Ovary (tissue), 3 donors: ENCODE measurements around the gene DOHH.

Source experiments
- EP300 ChIP-seq: sonication (generic); formaldehyde crosslinking; IDR thresholded peaks from one replicate; pipeline ENCODE4 v1.6.1; 2017; ENCODE audit warnings: antibody characterized with exemption
- POLR2A ChIP-seq: fragments of 450-650 bp; IDR thresholded peaks from one replicate; pipeline ENCODE4 v1.6.1; 2017; ENCODE audit warnings: antibody characterized with exemption, mild to moderate bottlenecking, moderate library complexity
- TF ChIP-seq, protein P1 (sequence below), 3 donors: fragments of 450-650 bp in 2 of 3; fragments of 200-600 bp in 1 of 3; IDR thresholded peaks; one replicate each; pipeline versions ENCODE4 v1.5.1 to v1.8.0; 2016 to 2022; ENCODE audit warnings: antibody characterized with exemption in 3 of 3, mild to moderate bottlenecking in 1 of 3
- donor health status: DM: no; HTN: no; CAD: no.

DNA sequence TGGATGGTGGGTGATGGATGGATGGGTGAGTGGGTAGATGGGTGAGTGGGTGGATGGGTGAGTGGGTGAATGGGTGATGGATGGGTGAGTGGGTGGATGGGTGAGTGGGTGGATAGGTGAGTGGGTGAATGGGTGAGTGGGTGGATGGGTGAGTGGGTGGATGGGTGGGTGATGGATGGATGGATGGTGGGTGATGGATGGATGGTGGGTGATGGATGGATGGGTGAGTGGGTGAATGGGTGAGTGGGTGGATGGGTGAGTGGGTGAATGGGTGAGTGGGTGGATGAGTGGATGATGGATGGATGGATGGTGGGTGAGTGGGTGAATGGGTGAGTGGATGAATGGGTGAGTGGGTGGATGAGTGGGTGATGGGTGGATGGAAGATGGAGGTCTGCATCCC, 23.0 kb downstream of the DOHH start:
- no peak for TF ChIP-seq POLR2A
- TF ChIP-seq, protein P1, sequence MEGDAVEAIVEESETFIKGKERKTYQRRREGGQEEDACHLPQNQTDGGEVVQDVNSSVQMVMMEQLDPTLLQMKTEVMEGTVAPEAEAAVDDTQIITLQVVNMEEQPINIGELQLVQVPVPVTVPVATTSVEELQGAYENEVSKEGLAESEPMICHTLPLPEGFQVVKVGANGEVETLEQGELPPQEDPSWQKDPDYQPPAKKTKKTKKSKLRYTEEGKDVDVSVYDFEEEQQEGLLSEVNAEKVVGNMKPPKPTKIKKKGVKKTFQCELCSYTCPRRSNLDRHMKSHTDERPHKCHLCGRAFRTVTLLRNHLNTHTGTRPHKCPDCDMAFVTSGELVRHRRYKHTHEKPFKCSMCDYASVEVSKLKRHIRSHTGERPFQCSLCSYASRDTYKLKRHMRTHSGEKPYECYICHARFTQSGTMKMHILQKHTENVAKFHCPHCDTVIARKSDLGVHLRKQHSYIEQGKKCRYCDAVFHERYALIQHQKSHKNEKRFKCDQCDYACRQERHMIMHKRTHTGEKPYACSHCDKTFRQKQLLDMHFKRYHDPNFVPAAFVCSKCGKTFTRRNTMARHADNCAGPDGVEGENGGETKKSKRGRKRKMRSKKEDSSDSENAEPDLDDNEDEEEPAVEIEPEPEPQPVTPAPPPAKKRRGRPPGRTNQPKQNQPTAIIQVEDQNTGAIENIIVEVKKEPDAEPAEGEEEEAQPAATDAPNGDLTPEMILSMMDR (IDR thresholded peaks at IDR 0.05) = no peak
- TF ChIP-seq EP300 = no peak
